Panc1 (cell line): ENCODE measurements around the gene MALAT1.

ENCODE experiments used
- POLR2AphosphoS5 ChIP-seq: IDR thresholded peaks from 2 replicates; pipeline ENCODE4 v1.6.1; 2012; ENCODE audit warnings: mild to moderate bottlenecking, low read depth, low read length, moderate library complexity
- SIN3A ChIP-seq: IDR thresholded peaks from 2 replicates; pipeline ENCODE4 v1.6.1; 2012; ENCODE audit warnings: low read depth, mild to moderate bottlenecking, low read length, moderate library complexity, borderline replicate concordance; ENCODE audit not compliant: insufficient read depth
- TF ChIP-seq, protein P1 (sequence below): fragments of 450-650 bp; IDR thresholded peaks from 2 replicates; pipeline ENCODE4 v1.5.1; 2017; ENCODE audit warnings: mild to moderate bottlenecking
- TF ChIP-seq, protein P2 (sequence below), 2 experiments: IDR thresholded peaks; 2 replicates each; pipeline ENCODE4 v1.6.1; 2011 to 2012; ENCODE audit warnings: low read depth in 2 of 2, control low read depth in 1 of 2, low read length in 1 of 2, mild to moderate bottlenecking in 1 of 2, moderate library complexity in 1 of 2; ENCODE audit not compliant: insufficient read depth in 1 of 2

DNA sequence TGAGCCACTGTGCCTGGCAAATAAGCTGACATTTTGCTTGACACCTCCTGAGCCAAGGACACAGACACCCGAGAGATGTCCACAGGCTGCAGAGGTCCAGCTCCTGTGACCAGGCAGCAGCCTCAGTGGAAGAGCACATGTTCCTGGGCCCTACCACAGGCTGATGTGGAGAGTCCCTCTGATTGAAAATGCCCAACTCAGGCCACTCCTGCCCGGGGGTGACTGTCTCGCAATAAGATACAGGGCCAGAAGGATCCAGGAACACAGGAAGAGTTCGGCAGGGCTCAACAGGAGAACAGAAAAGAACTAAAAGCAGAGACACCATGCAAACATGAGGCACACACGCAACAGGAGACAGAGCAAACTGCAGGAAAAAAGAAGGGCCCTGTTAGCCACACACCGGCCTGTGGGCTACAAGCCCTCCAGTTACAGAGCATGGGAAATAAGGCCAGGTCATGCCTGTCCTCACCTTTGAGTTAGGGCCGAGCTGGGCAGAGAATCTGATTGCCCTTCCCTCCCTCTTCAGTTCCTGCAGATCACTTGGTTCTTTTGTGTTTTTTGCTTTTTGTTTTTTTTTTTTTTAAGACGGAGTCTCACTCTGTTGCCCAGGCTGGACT is 28.3 kb upstream of the MALAT1 start:
- TF ChIP-seq, protein P1, sequence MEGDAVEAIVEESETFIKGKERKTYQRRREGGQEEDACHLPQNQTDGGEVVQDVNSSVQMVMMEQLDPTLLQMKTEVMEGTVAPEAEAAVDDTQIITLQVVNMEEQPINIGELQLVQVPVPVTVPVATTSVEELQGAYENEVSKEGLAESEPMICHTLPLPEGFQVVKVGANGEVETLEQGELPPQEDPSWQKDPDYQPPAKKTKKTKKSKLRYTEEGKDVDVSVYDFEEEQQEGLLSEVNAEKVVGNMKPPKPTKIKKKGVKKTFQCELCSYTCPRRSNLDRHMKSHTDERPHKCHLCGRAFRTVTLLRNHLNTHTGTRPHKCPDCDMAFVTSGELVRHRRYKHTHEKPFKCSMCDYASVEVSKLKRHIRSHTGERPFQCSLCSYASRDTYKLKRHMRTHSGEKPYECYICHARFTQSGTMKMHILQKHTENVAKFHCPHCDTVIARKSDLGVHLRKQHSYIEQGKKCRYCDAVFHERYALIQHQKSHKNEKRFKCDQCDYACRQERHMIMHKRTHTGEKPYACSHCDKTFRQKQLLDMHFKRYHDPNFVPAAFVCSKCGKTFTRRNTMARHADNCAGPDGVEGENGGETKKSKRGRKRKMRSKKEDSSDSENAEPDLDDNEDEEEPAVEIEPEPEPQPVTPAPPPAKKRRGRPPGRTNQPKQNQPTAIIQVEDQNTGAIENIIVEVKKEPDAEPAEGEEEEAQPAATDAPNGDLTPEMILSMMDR = no peak
- TF ChIP-seq, protein P2, sequence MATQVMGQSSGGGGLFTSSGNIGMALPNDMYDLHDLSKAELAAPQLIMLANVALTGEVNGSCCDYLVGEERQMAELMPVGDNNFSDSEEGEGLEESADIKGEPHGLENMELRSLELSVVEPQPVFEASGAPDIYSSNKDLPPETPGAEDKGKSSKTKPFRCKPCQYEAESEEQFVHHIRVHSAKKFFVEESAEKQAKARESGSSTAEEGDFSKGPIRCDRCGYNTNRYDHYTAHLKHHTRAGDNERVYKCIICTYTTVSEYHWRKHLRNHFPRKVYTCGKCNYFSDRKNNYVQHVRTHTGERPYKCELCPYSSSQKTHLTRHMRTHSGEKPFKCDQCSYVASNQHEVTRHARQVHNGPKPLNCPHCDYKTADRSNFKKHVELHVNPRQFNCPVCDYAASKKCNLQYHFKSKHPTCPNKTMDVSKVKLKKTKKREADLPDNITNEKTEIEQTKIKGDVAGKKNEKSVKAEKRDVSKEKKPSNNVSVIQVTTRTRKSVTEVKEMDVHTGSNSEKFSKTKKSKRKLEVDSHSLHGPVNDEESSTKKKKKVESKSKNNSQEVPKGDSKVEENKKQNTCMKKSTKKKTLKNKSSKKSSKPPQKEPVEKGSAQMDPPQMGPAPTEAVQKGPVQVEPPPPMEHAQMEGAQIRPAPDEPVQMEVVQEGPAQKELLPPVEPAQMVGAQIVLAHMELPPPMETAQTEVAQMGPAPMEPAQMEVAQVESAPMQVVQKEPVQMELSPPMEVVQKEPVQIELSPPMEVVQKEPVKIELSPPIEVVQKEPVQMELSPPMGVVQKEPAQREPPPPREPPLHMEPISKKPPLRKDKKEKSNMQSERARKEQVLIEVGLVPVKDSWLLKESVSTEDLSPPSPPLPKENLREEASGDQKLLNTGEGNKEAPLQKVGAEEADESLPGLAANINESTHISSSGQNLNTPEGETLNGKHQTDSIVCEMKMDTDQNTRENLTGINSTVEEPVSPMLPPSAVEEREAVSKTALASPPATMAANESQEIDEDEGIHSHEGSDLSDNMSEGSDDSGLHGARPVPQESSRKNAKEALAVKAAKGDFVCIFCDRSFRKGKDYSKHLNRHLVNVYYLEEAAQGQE (IDR thresholded peaks at IDR 0.05; ENCODE audit: insufficient read depth in 1 of 2, low read depth in 2 of 2, low read length in 1 of 2) = no peak
- no peak for TF ChIP-seq SIN3A
- no peak for TF ChIP-seq POLR2AphosphoS5
